Transverse colon (tissue), 4 donors: ENCODE results near the gene ZNF319. TPM values are rescaled to one million over a fixed set of nuclear protein-coding genes. Genes with fewer than 3 reads are reported as not detected.
A peak's percentile ranks its signal among the peaks of the same experiment; 100 is the strongest.

ENCODE experiments used
- DNase-seq: peaks from one replicate; pipeline ENCODE4 v3.0.0-alpha.2; 2019
- H3K27ac ChIP-seq, 4 donors: fragments of 200-600 bp; sonication (generic); 2 replicates each; pipeline ENCODE4 v1.5.1; 2016 to 2018; ENCODE audit warnings: inconsistent platforms in 4 of 4
- H3K27me3 ChIP-seq: fragments of 200-600 bp; sonication (generic); 2 replicates; pipeline ENCODE4 v1.5.1; 2017; ENCODE audit warnings: inconsistent platforms
- H3K36me3 ChIP-seq, 4 donors: fragments of 200-600 bp; sonication (generic); 2 replicates each; pipeline ENCODE4 v1.5.1; 2017 to 2019; ENCODE audit warnings: inconsistent platforms in 4 of 4
- H3K4me1 ChIP-seq, 4 donors: fragments of 200-600 bp; sonication (generic); 2 replicates each; pipeline ENCODE4 v1.5.1; 2017 to 2020; ENCODE audit warnings: inconsistent platforms in 4 of 4
- H3K4me3 ChIP-seq, 4 donors: fragments of 200-600 bp; sonication (generic); 1 replicate in 1 of 4; 2 replicates in 3 of 4; pipeline versions ENCODE4 v1.5.1 to v1.6.1; 2017 to 2019; ENCODE audit warnings: inconsistent platforms in 4 of 4
- H3K9me3 ChIP-seq, 2 donors: fragments of 200-600 bp; sonication (generic); 2 replicates each; pipeline ENCODE4 v1.5.1; 2017 to 2019; ENCODE audit warnings: inconsistent platforms in 2 of 2
- EP300 ChIP-seq: sonication (generic); formaldehyde crosslinking; IDR thresholded peaks from one replicate; pipeline ENCODE4 v1.6.1; 2017; ENCODE audit warnings: antibody characterized with exemption, low read depth
- POLR2A ChIP-seq: fragments of 450-650 bp; IDR thresholded peaks from one replicate; pipeline ENCODE4 v1.6.1; 2016; ENCODE audit warnings: antibody characterized with exemption, mild to moderate bottlenecking, moderate library complexity
- POLR2AphosphoS5 ChIP-seq, 3 donors: sonication (generic); formaldehyde crosslinking; IDR thresholded peaks; one replicate each; pipeline ENCODE4 v1.6.1; 2016; ENCODE audit warnings: antibody characterized with exemption in 3 of 3
- WGBS, 2 donors: methylation state at CpG; one replicate each; pipeline ENCODE4 v1.1.5; 2018; ENCODE audit warnings: low coverage in 1 of 2; 5-methylcytosine and 5-hydroxymethylcytosine counted together
- in situ Hi-C, 4 donors: fragments of 200-750 bp; cut with MboI; loops; one replicate each; pipeline versions ENCODE4 v1.15.0 to v1.15.1; 2017; ENCODE audit warnings: low sequenced_read_pairs in 3 of 4, low pct_ligation_motif_present in 1 of 4, low pct_unique_long_range_greater_than_20kb in 1 of 4
- intact Hi-C: fragments of 100-400 bp; cut with DNase I; formaldehyde crosslinking; loops from one replicate; pipeline ENCODE4 v1.15.1; 2023; ENCODE audit warnings: low total_unique reads
- total RNA-seq, 4 donors: library from RNA; depleted of rRNA; stranded (reverse); fragments of >200 nt; gene quantifications; one replicate each; pipeline ENCODE4 v1.1.0, GENCODE V29; 2016
- TF ChIP-seq, protein P1 (sequence below), 5 experiments: fragments of 200-600 bp in 3 of 5; fragments of 450-650 bp in 2 of 5; sonication (generic) in 3 of 5; IDR thresholded peaks; 1 replicate in 2 of 5; 2 replicates in 3 of 5; pipeline ENCODE4 v1.5.1; 2016 to 2017; ENCODE audit warnings: antibody characterized with exemption in 5 of 5, inconsistent platforms in 3 of 5, mild to moderate bottlenecking in 2 of 5, moderate library complexity in 1 of 5

ZNF319 gene
- total RNA-seq, 4 donors from 2014 or later = 6.4 to 11.6 (median 6.5) TPM

GRCh38 chr16:57991551-57992059 is 8.9 kb downstream of the ZNF319 start:
- no peaks in the 10 kb centered on the region for H3K27me3 ChIP-seq
- DNase-seq = no peak
- in situ Hi-C loops = no loop called here
- TF ChIP-seq, protein P1, sequence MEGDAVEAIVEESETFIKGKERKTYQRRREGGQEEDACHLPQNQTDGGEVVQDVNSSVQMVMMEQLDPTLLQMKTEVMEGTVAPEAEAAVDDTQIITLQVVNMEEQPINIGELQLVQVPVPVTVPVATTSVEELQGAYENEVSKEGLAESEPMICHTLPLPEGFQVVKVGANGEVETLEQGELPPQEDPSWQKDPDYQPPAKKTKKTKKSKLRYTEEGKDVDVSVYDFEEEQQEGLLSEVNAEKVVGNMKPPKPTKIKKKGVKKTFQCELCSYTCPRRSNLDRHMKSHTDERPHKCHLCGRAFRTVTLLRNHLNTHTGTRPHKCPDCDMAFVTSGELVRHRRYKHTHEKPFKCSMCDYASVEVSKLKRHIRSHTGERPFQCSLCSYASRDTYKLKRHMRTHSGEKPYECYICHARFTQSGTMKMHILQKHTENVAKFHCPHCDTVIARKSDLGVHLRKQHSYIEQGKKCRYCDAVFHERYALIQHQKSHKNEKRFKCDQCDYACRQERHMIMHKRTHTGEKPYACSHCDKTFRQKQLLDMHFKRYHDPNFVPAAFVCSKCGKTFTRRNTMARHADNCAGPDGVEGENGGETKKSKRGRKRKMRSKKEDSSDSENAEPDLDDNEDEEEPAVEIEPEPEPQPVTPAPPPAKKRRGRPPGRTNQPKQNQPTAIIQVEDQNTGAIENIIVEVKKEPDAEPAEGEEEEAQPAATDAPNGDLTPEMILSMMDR (IDR thresholded peaks at IDR 0.05) = no peak
- TF ChIP-seq POLR2A = no peak
- no peak for TF ChIP-seq POLR2AphosphoS5 (IDR thresholded peaks at IDR 0.05)
- TF ChIP-seq EP300 = no peak
- 89% methylated on average over 11 of the region's 11 CpGs; no CpG with 5 or more reads in 1 of the 2 donors for WGBS, 2 donors
- H3K9me3 ChIP-seq = no peaks in the 10 kb centered on the region
- intact Hi-C loops = loop anchor here (10.0 kb wide), 1 partner anchor 417 kb away; no protein-coding TSS in a partner anchor
- H3K4me3 ChIP-seq = no peak overlapping the region
- H3K4me1 ChIP-seq = peaks cover 0 to 6% (median 0%) of the 10 kb centered on the region in 4 donors
- no peak overlapping the region for H3K27ac ChIP-seq
- H3K36me3 ChIP-seq = peaks cover 0 to 5% (median 2%) of the 10 kb centered on the region in 4 donors

DNA sequence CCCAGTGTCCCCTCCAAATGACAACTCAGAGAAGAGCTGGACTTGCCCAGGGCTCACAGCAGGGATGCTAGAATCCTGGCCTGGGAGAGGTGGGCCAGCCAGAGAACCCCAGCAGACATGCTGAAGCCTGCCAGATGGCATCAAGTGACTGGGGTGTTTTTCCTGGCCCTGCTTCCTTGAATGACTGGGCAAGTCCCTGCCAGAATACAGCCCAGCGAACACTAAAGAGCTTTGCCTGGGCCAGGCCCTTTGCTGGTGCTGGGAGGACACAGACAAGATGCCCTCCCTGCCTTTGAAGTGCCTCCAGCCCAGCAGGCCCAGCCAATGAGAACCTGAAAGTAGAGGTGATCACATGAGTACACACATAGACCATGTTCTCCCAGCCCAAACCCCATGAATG is 11.5 kb downstream of the ZNF319 start:
- H3K9me3 ChIP-seq = no peaks in the 10 kb centered on the region
- TF ChIP-seq, protein P1 (IDR thresholded peaks at IDR 0.05) = no peak
- TF ChIP-seq POLR2AphosphoS5 (IDR thresholded peaks at IDR 0.05) (no peak), EP300 (no peak), POLR2A (no peak)
- intact Hi-C loops (no loop called here), in situ Hi-C loops (no loop called here)
- H3K4me3 ChIP-seq = no peak overlapping the region
- 83% methylated on average over 1 of the region's 1 CpG; no CpG with 5 or more reads in 1 of the 2 donors for WGBS, 2 donors
- H3K27me3 ChIP-seq = peaks cover 20% of the 10 kb centered on the region
- H3K4me1 ChIP-seq = peaks cover 0 to 8% (median 7%) of the 10 kb centered on the region in 4 donors
- H3K36me3 ChIP-seq = no peaks in the 10 kb centered on the region
- no peak overlapping the region for H3K27ac ChIP-seq
- DNase-seq = no peak

DNA sequence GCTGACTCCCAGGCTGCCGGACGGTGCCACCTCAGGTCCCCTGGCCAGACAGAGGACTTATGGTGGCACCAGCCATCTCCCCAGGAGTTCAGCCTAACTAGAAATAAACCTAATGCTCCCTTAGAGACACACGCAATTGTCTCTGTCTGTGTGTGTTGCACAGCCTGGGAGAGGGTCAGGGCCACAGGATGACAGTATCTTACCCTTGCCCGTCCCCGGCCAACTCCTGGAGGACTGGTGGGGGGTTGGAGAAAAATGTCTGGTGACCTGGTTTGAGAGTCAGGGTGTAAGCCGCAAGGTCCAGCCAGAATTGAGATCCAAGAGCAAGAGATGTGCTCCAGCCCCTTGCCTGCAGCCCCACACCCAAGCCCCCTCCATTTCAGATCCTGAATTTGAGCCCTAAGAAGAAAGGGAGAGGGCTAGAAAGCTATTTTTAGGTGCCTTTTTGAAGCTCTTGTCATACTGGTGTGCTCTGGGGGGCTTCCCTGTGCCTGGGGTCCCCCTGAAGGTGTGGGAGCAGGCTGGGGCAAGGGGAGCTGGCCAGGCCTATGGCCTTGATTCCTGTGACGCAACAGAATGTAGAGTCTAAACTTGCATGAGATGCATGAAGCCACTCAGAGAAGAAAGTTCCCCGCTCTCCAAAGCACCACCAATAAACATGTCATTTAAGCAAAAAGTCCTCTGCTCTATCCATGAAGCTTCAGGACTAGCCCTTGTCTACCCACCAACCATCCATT is 12.9 kb downstream of the ZNF319 start:
- Histone ChIP-seq H3K4me3 (no peak overlapping the region), H3K27ac (no peak overlapping the region), H3K27me3 (peaks cover 28% of the 10 kb centered on the region), H3K4me1 (peaks cover 0 to 8% (median 7%) of the 10 kb centered on the region in 4 donors), H3K9me3 (no peaks in the 10 kb centered on the region), H3K36me3 (no peaks in the 10 kb centered on the region)
- DNase-seq = no peak
- TF ChIP-seq, protein P1 (IDR thresholded peaks at IDR 0.05) = no peak
- TF ChIP-seq POLR2AphosphoS5 (IDR thresholded peaks at IDR 0.05) (no peak), EP300 (no peak), POLR2A (no peak)
- 95% methylated on average over 8 of the region's 8 CpGs; no CpG with 5 or more reads in 1 of the 2 donors for WGBS, 2 donors
- in situ Hi-C loops = no loop called here
- intact Hi-C loops = no loop called here

DNA sequence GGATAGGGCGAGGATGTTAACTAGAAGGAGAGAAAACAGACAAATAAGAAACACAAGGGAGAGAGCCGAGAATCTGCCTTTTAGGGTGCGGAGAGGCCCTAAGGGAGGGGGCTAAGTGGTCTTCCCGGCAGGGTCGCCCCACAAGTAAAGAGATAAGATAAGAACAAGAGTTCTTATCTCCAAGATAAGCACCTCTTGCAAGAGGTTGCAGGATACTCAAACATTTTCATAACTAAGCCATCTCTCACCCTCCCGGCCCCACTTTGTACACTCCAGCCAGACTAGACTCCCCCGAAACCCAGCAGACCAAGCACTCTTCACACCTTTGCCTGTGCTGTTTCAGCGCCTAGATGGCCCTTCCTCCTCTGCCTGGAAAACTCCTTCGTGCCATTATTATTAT is 14.3 kb downstream of the ZNF319 start:
- intact Hi-C loops (no loop called here), in situ Hi-C loops (no loop called here)
- Histone ChIP-seq H3K36me3 (no peaks in the 10 kb centered on the region), H3K27ac (peak overlapping the region in 1 of 4 donors; percentile 55), H3K4me1 (peaks cover 0 to 8% (median 7%) of the 10 kb centered on the region in 4 donors), H3K27me3 (peaks cover 28% of the 10 kb centered on the region), H3K9me3 (no peaks in the 10 kb centered on the region), H3K4me3 (no peak overlapping the region)
- 52 to 61% methylated on average over 7 to 9 of the region's 9 CpGs for WGBS, 2 donors
- no peak for TF ChIP-seq POLR2AphosphoS5 (IDR thresholded peaks at IDR 0.05)
- TF ChIP-seq, protein P1 (IDR thresholded peaks at IDR 0.05) = no peak
- DNase-seq = no peak
